HCT116 (cell line): ENCODE measurements around the gene FABP2.
"Not testable (repeated sequence)": the region's sequence is repeated elsewhere in the genome, so short reads cannot be mapped to it uniquely, and the experiment has no call there.

ENCODE experiments used
- EZH2 ChIP-seq: fragments of 200-600 bp; sonication (generic); IDR thresholded peaks from 2 replicates; pipeline ENCODE4 v1.6.1; 2017; ENCODE audit warnings: antibody characterized with exemption, mixed run types
- JUND ChIP-seq: IDR thresholded peaks from 2 replicates; pipeline ENCODE4 v1.6.1; 2012
- POLR2A ChIP-seq: IDR thresholded peaks from 2 replicates; pipeline ENCODE4 v1.7.0; 2011; ENCODE audit warnings: borderline replicate concordance; ENCODE audit not compliant: insufficient read depth, insufficient read length; ENCODE audit errors: extremely low read depth
- POLR2AphosphoS5 ChIP-seq: IDR thresholded peaks from 2 replicates; pipeline ENCODE4 v1.6.1; 2011; ENCODE audit warnings: mild to moderate bottlenecking, low read depth, low read length, moderate library complexity
- RAD21 ChIP-seq: IDR thresholded peaks from 2 replicates; pipeline ENCODE4 v1.6.1; 2012; ENCODE audit warnings: low read depth, mild to moderate bottlenecking
- SIN3A ChIP-seq: IDR thresholded peaks from 2 replicates; pipeline ENCODE4 v1.6.1; 2012; ENCODE audit warnings: low read depth
- SP1 ChIP-seq: IDR thresholded peaks from 2 replicates; pipeline ENCODE4 v1.6.1; 2012; ENCODE audit warnings: low read depth
- YY1 ChIP-seq: IDR thresholded peaks from 2 replicates; pipeline ENCODE4 v1.6.1; 2011; ENCODE audit warnings: low read length, low read depth, moderate library complexity, mild to moderate bottlenecking; ENCODE audit not compliant: insufficient replicate concordance; ENCODE audit errors: extremely low read depth
- TF ChIP-seq, protein P1 (sequence below), 3 experiments: fragments of 200-600 bp in 1 of 3; sonication (generic) in 1 of 3; IDR thresholded peaks in 2 of 3; conservative IDR thresholded peaks in 1 of 3; 2 replicates each; pipeline ENCODE4 v1.5.1; 2012 to 2017; ENCODE audit warnings: low read depth in 2 of 3, low read length in 2 of 3, antibody characterized with exemption in 1 of 3, borderline replicate concordance in 1 of 3, control low read depth in 1 of 3, mild to moderate bottlenecking in 1 of 3, mixed read lengths in 1 of 3, mixed run types in 1 of 3, moderate library complexity in 1 of 3; ENCODE audit not compliant: insufficient read depth in 1 of 3
- TF ChIP-seq, protein P2 (sequence below): IDR thresholded peaks from 2 replicates; pipeline ENCODE4 v1.6.1; 2012; ENCODE audit warnings: low read depth

DNA sequence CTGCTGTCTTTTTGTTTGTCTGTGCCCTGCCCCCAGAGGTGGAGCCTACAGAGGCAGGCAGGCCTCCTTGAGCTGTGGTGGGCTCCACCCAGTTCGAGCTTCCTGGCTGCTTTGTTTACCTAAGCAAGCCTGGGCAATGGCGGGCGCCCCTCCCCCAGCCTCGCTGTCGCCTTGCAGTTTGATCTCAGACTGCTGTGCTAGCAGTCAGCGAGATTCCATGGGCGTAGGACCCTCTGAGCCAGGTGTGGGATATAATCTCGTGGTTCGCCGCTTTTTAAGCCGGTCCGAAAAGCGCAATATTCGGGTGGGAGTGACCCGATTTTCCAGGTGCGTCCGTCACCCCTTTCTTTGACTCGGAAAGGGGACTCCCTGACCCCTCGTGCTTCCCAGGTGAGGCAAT lies 42.4 kb downstream of the FABP2 start:
- not testable (repeated sequence) for TF ChIP-seq JUND, POLR2AphosphoS5, POLR2A, YY1, RAD21, SIN3A, SP1, EZH2
- TF ChIP-seq, protein P1, sequence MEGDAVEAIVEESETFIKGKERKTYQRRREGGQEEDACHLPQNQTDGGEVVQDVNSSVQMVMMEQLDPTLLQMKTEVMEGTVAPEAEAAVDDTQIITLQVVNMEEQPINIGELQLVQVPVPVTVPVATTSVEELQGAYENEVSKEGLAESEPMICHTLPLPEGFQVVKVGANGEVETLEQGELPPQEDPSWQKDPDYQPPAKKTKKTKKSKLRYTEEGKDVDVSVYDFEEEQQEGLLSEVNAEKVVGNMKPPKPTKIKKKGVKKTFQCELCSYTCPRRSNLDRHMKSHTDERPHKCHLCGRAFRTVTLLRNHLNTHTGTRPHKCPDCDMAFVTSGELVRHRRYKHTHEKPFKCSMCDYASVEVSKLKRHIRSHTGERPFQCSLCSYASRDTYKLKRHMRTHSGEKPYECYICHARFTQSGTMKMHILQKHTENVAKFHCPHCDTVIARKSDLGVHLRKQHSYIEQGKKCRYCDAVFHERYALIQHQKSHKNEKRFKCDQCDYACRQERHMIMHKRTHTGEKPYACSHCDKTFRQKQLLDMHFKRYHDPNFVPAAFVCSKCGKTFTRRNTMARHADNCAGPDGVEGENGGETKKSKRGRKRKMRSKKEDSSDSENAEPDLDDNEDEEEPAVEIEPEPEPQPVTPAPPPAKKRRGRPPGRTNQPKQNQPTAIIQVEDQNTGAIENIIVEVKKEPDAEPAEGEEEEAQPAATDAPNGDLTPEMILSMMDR (IDR thresholded peaks at IDR 0.05 in 2 of 3, conservative IDR thresholded peaks at IDR 0.05 in 1 of 3; ENCODE audit: borderline replicate concordance in 1 of 3, insufficient read depth in 1 of 3, low read depth in 2 of 3, low read length in 2 of 3): not testable (repeated sequence)
- TF ChIP-seq, protein P2, sequence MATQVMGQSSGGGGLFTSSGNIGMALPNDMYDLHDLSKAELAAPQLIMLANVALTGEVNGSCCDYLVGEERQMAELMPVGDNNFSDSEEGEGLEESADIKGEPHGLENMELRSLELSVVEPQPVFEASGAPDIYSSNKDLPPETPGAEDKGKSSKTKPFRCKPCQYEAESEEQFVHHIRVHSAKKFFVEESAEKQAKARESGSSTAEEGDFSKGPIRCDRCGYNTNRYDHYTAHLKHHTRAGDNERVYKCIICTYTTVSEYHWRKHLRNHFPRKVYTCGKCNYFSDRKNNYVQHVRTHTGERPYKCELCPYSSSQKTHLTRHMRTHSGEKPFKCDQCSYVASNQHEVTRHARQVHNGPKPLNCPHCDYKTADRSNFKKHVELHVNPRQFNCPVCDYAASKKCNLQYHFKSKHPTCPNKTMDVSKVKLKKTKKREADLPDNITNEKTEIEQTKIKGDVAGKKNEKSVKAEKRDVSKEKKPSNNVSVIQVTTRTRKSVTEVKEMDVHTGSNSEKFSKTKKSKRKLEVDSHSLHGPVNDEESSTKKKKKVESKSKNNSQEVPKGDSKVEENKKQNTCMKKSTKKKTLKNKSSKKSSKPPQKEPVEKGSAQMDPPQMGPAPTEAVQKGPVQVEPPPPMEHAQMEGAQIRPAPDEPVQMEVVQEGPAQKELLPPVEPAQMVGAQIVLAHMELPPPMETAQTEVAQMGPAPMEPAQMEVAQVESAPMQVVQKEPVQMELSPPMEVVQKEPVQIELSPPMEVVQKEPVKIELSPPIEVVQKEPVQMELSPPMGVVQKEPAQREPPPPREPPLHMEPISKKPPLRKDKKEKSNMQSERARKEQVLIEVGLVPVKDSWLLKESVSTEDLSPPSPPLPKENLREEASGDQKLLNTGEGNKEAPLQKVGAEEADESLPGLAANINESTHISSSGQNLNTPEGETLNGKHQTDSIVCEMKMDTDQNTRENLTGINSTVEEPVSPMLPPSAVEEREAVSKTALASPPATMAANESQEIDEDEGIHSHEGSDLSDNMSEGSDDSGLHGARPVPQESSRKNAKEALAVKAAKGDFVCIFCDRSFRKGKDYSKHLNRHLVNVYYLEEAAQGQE: not testable (repeated sequence)
